Dendritic cell treated with granulocyte-macrophage colony-stimulating factor and Interleukin-4, amounts not matched to agents 40 ng/mL and 50 ng/mL, for 4 days (primary cell): ENCODE measurements around the gene DZIP3.

ENCODE experiments used
- H3K27ac Mint-ChIP-seq: one replicate; pipeline ENCODE4 v1.8.0; 2022; ENCODE audit warnings: mild to moderate bottlenecking, mixed read lengths
- H3K27me3 Mint-ChIP-seq: one replicate; pipeline ENCODE4 v1.8.0; 2022; ENCODE audit warnings: mild to moderate bottlenecking, mixed read lengths
- H3K36me3 Mint-ChIP-seq: one replicate; pipeline ENCODE4 v1.8.0; 2022; ENCODE audit warnings: low read depth, mixed read lengths
- H3K4me1 Mint-ChIP-seq: one replicate; pipeline ENCODE4 v1.8.0; 2022; ENCODE audit warnings: low read depth, mixed read lengths
- H3K4me3 Mint-ChIP-seq: one replicate; pipeline ENCODE4 v1.8.0; 2022; ENCODE audit warnings: mild to moderate bottlenecking, moderate library complexity, mixed read lengths
- H3K9me3 Mint-ChIP-seq: one replicate; pipeline ENCODE4 v1.8.0; 2022; ENCODE audit warnings: mixed read lengths
- intact Hi-C: fragments of 100-400 bp; cut with micrococcal nuclease; formaldehyde crosslinking; loops from one replicate; pipeline ENCODE4 v1.15.0; 2022

The DZIP3 gene

GRCh38 chr3:108589081-108589997 is at the start of gene DZIP3, which contains the start of gene CIP2A:
Gene DZIP3 (plus strand): TSS chr3:108589722. CDS start chr3:108605407, 15,685 bp downstream.
Gene CIP2A (minus strand): TSS chr3:108589438. CDS start chr3:108589375, 63 bp downstream.
- Mint-ChIP-seq H3K4me3 (peak within 1 kb of the TSS; percentile 98), H3K27ac (peak within 1 kb of the TSS; percentile 99), H3K4me1 (peaks cover 17% of the 10 kb centered on the region), H3K27me3 (no peaks in the 10 kb centered on the region), H3K9me3 (no peaks in the 10 kb centered on the region), H3K36me3 (peaks cover 13% of the 10 kb centered on the region)
- intact Hi-C loops: no loop called here

- Mint-ChIP-seq H3K27me3 (no peaks in the 10 kb centered on the region), H3K4me3 (no peak overlapping the region), H3K9me3 (no peaks in the 10 kb centered on the region), H3K36me3 (peaks cover 8% of the 10 kb centered on the region), H3K27ac (no peak overlapping the region), H3K4me1 (no peaks in the 10 kb centered on the region)
- intact Hi-C loops: no loop called here
These were observed 43.3 kb upstream of the DZIP3 start for GRCh38 chr3:108546247-108546646.

- intact Hi-C loops: no loop called here
- no peak overlapping the region for H3K4me3 Mint-ChIP-seq
- no peaks in the 10 kb centered on the region for H3K4me1 Mint-ChIP-seq
- no peaks in the 10 kb centered on the region for H3K27me3 Mint-ChIP-seq
- H3K36me3 Mint-ChIP-seq: peaks cover 8% of the 10 kb centered on the region
- H3K9me3 Mint-ChIP-seq: no peaks in the 10 kb centered on the region
- H3K27ac Mint-ChIP-seq: no peak overlapping the region
These were observed 42.8 kb upstream of the DZIP3 start for GRCh38 chr3:108546692-108547091.

- no peak overlapping the region for H3K4me3 Mint-ChIP-seq
- H3K4me1 Mint-ChIP-seq: peaks cover 8% of the 10 kb centered on the region
- no peaks in the 10 kb centered on the region for H3K9me3 Mint-ChIP-seq
- intact Hi-C loops: no loop called here
- peaks cover 6% of the 10 kb centered on the region for H3K36me3 Mint-ChIP-seq
- H3K27ac Mint-ChIP-seq: no peak overlapping the region
- no peaks in the 10 kb centered on the region for H3K27me3 Mint-ChIP-seq
These were observed 41.2 kb upstream of the DZIP3 start for GRCh38 chr3:108548304-108548703.

DNA sequence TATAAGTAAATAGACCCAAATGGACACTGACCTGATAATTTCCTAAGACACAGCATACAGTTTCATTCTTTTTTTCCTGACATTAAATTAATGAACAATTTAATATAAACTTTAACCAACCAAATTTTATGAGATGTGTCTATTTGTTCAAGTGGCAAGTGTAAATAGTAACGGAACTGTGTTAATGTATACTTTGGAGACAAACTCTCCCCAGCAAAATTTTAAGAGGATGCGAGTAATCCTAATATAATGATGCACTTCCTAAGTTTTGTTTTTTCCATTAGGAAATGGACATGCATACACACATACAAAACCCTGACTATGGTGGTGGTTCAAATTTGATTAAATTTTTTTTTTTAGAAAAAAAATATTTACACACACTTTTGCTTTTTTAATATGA is 40.6 kb upstream of the DZIP3 start:
- intact Hi-C loops: no loop called here
- Mint-ChIP-seq H3K9me3 (no peaks in the 10 kb centered on the region), H3K27me3 (no peaks in the 10 kb centered on the region), H3K4me1 (peaks cover 8% of the 10 kb centered on the region), H3K4me3 (no peak overlapping the region), H3K27ac (no peak overlapping the region), H3K36me3 (no peaks in the 10 kb centered on the region)

DNA sequence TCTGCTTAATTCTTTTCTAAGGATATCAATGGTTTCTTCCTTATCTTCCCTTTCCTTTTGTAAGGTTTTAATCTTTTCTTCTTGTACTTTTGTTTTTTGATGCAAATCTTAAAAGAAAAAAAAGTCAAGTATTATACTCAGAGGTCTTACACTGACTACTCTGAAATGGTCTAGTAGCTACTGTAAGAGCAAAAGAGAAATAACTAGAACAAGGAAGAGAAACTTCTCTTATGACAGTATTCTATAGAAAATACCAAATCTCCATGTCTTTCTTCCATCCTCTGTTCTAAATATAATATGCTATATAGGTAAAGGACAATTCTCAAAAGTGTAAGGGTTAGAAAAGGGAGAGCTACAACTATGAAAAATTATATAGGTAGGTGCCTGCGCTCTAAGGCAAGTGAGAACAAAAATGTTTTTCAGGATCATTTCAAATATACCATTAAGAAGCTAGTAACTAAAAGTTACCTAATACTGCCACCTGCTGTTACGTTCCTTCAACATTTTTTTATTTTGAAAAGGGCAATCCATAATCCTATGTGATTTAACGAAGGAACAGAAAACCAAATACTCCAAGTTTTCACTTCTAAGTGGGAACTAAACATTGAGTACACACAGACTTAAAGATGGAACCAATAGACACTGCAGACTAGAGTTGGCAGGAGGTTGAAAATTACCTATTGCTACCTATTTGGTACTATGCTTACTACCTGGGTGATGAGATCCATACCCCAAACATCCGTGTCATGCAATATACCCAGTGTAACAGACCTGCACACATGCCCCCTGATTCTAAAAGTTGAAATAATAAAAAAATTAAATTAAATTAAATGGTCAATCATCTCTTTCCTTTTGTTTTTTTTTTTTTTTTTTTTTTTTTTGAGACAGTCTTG is 37.0 kb upstream of the DZIP3 start:
- H3K9me3 Mint-ChIP-seq: no peaks in the 10 kb centered on the region
- peaks cover 13% of the 10 kb centered on the region for H3K4me1 Mint-ChIP-seq
- no peaks in the 10 kb centered on the region for H3K36me3 Mint-ChIP-seq
- intact Hi-C loops: loop anchor here (1.0 to 2.0 kb wide), 2 partner anchors 63 to 362 kb away; no protein-coding TSS in a partner anchor
- H3K27ac Mint-ChIP-seq: peak overlapping the region; percentile 69
- no peaks in the 10 kb centered on the region for H3K27me3 Mint-ChIP-seq
- H3K4me3 Mint-ChIP-seq: no peak overlapping the region

DNA sequence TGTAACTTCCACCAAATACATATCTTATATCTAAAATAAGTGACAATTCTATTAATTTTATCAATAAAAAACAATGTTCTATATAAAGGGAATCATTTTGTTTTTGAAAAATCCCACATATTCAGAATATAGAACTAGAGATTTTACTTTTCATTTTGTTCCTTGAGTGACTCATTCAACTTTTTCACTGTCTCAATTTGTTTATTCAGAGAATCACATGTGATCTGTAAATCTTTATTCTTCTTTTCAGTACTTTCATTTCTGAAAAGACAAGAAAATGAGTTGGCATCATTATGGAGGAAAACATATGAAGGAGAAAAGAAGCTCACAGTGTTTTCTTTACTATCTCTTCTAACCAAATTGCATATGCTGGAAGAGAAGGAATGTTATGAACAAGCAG is 35.3 kb upstream of the DZIP3 start:
- peaks cover 11% of the 10 kb centered on the region for H3K36me3 Mint-ChIP-seq
- no peaks in the 10 kb centered on the region for H3K27me3 Mint-ChIP-seq
- no peak overlapping the region for H3K4me3 Mint-ChIP-seq
- intact Hi-C loops: no loop called here
- no peak overlapping the region for H3K27ac Mint-ChIP-seq
- no peaks in the 10 kb centered on the region for H3K9me3 Mint-ChIP-seq
- peaks cover 13% of the 10 kb centered on the region for H3K4me1 Mint-ChIP-seq

DNA sequence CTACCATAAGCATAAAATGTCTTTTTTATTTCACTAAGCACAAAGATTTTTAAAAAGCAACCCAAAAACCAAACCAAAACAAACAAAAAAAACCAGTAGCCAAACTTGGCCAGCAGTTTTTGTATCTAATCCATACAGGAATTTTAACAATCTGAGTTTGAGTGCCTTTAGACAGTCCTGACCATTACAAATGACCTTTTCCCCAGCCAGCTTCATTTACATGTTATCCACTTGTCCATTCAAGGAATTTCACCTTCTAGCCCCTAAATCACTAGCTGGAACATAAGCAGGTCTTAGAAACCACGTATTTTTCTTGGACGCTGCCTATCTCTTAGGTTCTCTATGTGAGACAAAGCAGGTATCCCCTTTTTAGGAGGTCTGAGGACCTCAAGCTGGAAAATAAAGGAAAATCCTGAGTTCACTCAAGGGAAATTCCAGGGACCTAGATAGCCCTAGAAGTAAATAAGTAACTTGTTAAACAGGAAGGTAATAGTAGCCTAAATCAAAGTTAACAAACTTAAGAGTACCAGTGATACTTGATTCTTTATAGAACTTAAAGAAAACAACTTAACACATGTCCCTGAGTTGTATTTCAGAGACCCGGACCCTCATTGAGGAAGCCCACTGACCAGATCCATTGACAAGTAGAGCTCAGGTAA is 34.5 kb upstream of the DZIP3 start:
- H3K4me3 Mint-ChIP-seq: no peak overlapping the region
- H3K36me3 Mint-ChIP-seq: peaks cover 13% of the 10 kb centered on the region
- intact Hi-C loops: no loop called here
- H3K4me1 Mint-ChIP-seq: peaks cover 13% of the 10 kb centered on the region
- no peaks in the 10 kb centered on the region for H3K27me3 Mint-ChIP-seq
- H3K9me3 Mint-ChIP-seq: no peaks in the 10 kb centered on the region
- H3K27ac Mint-ChIP-seq: no peak overlapping the region

DNA sequence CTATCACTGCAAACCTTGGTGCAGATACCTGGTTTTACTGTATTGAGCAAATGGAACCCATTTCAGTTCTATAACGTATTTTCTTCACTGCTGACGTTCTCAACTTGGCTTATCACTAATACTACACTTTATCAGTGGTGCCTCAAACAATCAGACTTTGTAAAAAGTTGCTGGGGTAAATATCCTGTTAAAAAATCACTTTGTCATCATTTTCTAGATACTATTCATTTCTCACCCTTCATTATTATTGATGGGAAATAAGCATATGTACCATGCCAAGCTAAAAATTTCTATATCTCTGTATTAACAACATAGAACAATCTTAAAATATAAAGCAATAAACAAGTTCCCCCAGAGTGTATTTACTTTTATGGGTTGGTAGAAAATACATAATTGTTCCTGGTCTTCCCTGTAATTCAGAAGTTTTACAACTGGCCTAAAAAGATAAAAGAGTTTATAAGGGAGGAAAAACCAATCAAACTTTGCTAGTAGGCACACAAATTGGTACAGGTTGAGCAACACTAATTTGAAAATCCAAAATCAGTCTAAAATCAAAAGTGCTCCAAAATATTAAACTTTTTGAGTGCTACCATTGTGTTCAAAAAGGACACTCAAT is 33.4 kb upstream of the DZIP3 start:
- no peaks in the 10 kb centered on the region for H3K9me3 Mint-ChIP-seq
- H3K36me3 Mint-ChIP-seq: peaks cover 15% of the 10 kb centered on the region
- no peak overlapping the region for H3K27ac Mint-ChIP-seq
- H3K27me3 Mint-ChIP-seq: no peaks in the 10 kb centered on the region
- peaks cover 13% of the 10 kb centered on the region for H3K4me1 Mint-ChIP-seq
- H3K4me3 Mint-ChIP-seq: no peak overlapping the region
- intact Hi-C loops: no loop called here

- H3K4me1 Mint-ChIP-seq: no peaks in the 10 kb centered on the region
- peaks cover 20% of the 10 kb centered on the region for H3K36me3 Mint-ChIP-seq
- H3K9me3 Mint-ChIP-seq: no peaks in the 10 kb centered on the region
- no peak overlapping the region for H3K4me3 Mint-ChIP-seq
- no peak overlapping the region for H3K27ac Mint-ChIP-seq
- no peaks in the 10 kb centered on the region for H3K27me3 Mint-ChIP-seq
- intact Hi-C loops: no loop called here
These were observed 27.0 kb upstream of the DZIP3 start for GRCh38 chr3:108562565-108562964.

DNA sequence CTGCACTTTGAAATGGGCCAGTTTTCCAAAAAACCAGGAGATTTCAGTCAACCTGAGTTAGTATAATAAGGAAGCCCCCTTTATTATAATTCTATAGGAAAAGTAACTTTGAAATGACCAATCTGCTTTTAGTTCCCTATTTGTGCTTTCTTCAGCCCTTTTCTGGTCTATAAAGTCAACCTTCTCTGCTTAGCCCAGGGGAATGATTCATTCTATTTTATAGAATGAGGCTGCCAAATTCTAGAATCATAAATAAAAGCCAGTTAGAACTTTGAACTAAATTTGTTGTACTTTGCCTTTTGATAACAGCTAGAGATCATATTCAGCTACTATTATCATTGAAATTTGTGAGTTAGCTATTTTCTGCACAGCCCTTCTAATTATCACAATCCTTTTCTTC is 25.0 kb upstream of the DZIP3 start:
- H3K27ac Mint-ChIP-seq: no peak overlapping the region
- H3K4me3 Mint-ChIP-seq: no peak overlapping the region
- intact Hi-C loops: no loop called here
- peaks cover 11% of the 10 kb centered on the region for H3K36me3 Mint-ChIP-seq
- no peaks in the 10 kb centered on the region for H3K4me1 Mint-ChIP-seq
- H3K9me3 Mint-ChIP-seq: no peaks in the 10 kb centered on the region
- no peaks in the 10 kb centered on the region for H3K27me3 Mint-ChIP-seq

GRCh38 chr3:108565506-108565905 is 24.0 kb upstream of the DZIP3 start:
- intact Hi-C loops: no loop called here
- no peaks in the 10 kb centered on the region for H3K27me3 Mint-ChIP-seq
- no peak overlapping the region for H3K4me3 Mint-ChIP-seq
- H3K4me1 Mint-ChIP-seq: no peaks in the 10 kb centered on the region
- H3K27ac Mint-ChIP-seq: no peak overlapping the region
- H3K36me3 Mint-ChIP-seq: peaks cover 11% of the 10 kb centered on the region
- H3K9me3 Mint-ChIP-seq: no peaks in the 10 kb centered on the region

DNA sequence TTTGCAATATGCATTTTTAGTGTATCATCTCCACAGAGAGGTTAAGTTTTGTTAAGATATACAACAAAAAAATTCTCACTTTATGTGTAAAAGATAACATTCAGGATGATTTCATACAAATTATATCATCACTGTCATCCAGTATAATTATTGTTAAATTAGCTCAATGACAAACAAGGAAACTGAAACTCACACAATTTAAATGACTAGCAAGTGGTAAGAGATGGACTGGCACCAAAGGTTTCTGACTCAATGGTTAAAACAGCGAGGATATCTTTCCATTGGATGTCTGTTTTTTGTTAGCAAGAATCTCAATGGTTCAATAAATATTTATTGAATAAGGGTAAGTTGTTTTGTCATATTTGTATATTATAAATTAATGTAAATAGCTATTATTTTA is 22.9 kb upstream of the DZIP3 start:
- no peaks in the 10 kb centered on the region for H3K27me3 Mint-ChIP-seq
- H3K4me3 Mint-ChIP-seq: no peak overlapping the region
- intact Hi-C loops: no loop called here
- peaks cover 5% of the 10 kb centered on the region for H3K36me3 Mint-ChIP-seq
- no peaks in the 10 kb centered on the region for H3K9me3 Mint-ChIP-seq
- no peaks in the 10 kb centered on the region for H3K4me1 Mint-ChIP-seq
- H3K27ac Mint-ChIP-seq: no peak overlapping the region
